D721Med (cell line): Measurements from ENCODE around the gene MYMK.
"Not testable (repeated sequence)": the region's sequence is repeated elsewhere in the genome, so short reads cannot be mapped to it uniquely, and the experiment has no call there.

Source experiments
- DNase-seq: peaks from one replicate; pipeline ENCODE4 v3.0.0; 2011; ENCODE audit warnings: low spot score; ENCODE audit not compliant: insufficient read length
- FAIRE-seq: peaks from 2 replicates; lab custom pipeline; 2011; peaks lifted over from hg19 to GRCh38; lab: Jason Lieb, UNC
- TF ChIP-seq, protein P1 (sequence below): IDR thresholded peaks from 2 replicates; pipeline ENCODE4 v1.5.1; 2012; ENCODE audit warnings: mild to moderate bottlenecking, control low read depth; ENCODE audit not compliant: insufficient read depth; ENCODE audit errors: missing control alignments

The MYMK gene

DNA sequence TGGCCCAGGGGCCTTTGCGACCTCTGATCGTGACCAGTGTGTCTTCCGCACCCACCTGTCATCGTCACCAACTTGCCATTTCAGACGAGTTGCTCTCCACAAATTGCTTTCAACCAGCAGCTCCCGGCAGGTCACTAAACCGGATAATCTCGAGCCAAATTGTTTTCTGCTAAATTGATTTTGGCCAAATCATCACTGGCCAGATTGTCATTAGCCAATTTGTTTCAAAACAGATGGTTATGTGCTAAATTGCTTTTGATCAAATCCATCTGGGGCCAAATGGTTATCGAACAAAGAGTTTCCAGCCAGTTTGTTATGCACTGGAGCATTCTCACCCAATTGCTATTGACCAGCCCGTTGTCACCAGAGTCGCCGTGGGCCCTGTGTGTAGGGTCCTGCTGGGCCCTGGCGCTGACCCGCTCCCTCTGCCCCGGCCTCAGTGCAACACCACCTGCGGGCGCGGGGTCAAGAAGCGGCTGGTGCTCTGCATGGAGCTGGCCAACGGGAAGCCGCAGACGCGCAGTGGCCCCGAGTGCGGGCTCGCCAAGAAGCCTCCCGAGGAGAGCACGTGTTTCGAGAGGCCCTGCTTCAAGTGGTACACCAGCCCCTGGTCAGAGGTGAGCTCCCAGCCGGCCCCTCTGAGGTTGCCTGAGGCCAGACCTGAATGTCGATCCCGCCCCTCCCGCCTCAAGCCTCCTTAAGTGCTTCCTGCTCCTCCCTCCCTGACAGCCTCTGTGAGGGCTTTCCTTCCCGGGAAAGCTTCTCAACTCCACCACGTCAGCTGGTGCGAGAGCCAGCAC lies 45.3 kb upstream of the MYMK start:
- FAIRE-seq, result no peak

DNA sequence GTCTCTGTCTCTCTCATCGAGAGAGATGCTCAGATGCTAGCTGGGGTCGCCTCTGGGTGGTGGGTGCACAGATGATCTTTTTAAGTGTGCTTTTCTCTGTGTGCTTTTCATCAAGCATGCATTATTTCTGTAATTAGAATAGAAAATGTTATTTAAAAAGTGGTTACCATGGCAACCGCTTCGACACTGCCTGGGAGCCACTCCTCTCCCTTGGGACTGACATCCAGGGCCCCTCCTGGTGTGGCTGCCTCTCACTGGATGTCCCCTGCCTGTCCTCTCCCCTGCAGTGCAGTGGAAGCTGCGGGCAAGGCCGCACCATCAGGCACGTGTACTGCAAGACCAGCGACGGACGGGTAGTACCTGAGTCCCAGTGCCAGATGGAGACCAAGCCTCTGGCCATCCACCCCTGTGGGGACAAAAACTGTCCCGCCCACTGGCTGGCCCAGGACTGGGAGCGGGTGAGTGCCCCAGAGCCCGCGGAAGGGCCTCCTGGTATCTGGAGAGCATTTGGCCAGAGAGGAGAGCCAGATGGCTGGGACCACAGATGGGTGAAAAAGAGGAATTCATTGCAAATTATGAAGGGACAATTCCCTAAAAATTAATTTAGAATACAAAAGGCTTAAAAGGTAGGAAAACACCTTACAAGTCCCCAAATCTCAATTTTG lies 44.5 kb upstream of the MYMK start:
- FAIRE-seq (no peak), DNase-seq (no peak)
- TF ChIP-seq, protein P1, sequence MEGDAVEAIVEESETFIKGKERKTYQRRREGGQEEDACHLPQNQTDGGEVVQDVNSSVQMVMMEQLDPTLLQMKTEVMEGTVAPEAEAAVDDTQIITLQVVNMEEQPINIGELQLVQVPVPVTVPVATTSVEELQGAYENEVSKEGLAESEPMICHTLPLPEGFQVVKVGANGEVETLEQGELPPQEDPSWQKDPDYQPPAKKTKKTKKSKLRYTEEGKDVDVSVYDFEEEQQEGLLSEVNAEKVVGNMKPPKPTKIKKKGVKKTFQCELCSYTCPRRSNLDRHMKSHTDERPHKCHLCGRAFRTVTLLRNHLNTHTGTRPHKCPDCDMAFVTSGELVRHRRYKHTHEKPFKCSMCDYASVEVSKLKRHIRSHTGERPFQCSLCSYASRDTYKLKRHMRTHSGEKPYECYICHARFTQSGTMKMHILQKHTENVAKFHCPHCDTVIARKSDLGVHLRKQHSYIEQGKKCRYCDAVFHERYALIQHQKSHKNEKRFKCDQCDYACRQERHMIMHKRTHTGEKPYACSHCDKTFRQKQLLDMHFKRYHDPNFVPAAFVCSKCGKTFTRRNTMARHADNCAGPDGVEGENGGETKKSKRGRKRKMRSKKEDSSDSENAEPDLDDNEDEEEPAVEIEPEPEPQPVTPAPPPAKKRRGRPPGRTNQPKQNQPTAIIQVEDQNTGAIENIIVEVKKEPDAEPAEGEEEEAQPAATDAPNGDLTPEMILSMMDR, result no peak

More for the DNA sequence above, 45.3 kb upstream of the MYMK start:
- TF ChIP-seq, protein P1, result no peak
- DNase-seq, result no peak

DNA sequence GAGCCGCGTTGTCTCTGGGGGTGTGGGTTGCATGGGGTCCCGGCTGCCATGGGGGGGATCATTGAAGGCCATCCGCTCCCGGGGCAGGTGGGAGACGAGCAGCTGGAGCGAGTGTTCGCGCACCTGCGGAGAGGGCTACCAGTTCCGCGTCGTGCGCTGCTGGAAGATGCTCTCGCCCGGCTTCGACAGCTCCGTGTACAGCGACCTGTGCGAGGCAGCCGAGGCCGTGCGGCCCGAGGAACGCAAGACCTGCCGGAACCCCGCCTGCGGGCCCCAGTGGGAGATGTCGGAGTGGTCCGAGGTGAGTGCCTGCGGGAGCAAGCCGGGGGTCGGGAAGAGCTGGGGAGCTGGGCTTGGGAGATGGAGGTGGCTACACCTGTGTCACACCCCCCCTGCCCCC lies 43.4 kb upstream of the MYMK start:
- TF ChIP-seq, protein P1, result no peak
- FAIRE-seq, result no peak

DNA sequence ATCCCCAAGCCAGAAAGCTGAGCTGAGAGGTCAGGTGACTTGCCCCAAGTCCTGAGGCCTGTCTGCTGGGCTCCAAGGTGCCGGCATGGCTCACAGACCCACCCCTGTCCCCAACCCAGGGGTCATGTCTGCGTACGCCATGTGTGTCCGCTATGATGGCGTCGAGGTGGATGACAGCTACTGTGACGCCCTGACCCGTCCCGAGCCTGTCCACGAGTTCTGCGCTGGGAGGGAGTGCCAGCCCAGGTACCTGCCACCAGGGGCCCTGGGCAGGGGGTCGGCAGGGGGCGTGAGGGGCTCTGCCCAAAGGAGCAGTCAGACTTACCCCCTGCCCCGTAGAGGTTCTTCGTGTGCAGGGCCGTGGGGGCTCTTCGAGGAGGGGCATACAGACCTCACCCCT lies 42.1 kb upstream of the MYMK start:
- no peak for FAIRE-seq
- no peak for DNase-seq
- TF ChIP-seq, protein P1, result no peak

More for the DNA sequence above, 43.4 kb upstream of the MYMK start:
- no peak for DNase-seq

DNA sequence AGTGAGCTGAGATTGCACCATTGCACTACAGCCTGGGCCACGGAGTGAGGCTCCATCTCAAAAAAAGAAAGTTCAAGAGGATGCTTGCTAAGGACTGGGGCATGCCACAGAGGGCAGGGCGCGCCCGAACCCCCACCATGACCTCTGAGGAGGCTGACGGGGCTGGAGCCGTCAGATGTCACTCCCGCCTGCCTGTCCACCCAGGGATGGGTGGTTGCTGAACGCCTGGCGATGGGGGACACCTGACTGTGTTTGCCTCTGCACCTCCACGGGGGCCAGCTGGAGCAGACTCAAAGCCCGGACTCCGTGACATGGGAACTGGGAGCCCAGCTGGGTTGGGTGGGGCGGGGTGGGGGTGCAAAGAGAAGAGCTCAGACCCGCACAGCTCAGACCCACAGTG lies 41.6 kb upstream of the MYMK start:
- no peak for DNase-seq
- no peak for FAIRE-seq
- TF ChIP-seq, protein P1, result no peak

DNA sequence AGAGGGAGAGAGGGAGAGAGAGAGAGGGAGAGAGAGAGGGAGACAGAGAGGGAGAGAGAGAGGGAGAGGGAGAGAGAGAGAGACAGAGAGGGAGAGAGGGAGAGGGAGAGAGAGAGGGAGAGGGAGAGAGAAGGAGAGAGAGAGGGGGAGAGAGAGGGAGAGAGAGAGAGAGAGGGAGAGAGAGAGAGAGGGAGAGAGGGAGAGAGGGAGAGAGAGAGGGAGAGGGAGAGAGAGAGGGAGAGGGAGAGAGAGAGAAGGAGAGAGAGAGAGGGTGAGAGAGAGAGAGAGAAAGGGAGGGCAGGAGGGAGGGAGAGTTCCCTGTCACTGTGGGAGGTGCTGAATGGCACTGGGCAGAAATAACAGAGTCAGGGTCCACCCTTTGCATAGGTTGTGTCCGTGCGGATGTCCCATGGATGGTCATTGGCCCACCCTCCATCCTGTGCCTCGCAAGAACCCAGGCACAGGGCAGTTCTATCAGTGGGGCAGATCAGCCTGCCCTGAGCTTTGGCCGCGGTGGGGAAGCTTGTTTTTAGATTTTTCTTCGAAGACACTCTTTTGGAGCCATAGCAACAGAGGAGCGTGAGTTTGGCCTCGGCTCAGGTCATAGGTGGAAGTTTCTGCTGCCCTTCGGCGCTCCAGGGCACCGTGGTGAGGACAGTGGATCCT lies 39.8 kb upstream of the MYMK start:
- DNase-seq (no peak), FAIRE-seq (no peak)
- TF ChIP-seq, protein P1, result no peak

DNA sequence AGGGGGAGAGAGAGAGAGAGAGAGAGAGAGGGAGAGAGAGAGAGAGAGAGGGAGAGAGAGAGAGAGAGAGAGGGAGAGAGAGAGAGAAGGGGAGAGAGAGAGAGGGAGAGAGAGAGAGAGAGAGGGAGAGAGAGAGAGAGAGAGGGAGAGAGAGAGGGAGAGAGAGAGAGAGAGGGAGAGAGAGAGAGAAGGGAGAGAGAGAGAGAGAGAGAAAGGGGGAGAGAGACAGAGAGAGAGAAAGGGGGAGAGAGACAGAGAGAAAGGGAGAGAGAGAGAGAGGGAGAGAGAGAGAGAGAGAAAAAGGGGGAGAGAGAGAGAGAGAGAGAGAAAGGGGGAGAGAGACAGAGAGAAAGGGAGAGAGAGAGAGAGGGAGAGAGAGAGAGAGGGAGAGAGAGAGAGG lies 39.1 kb upstream of the MYMK start:
- FAIRE-seq, result not testable (repeated sequence)

More for the DNA sequence above, 39.1 kb upstream of the MYMK start:
- not testable (repeated sequence) for DNase-seq
